DND-41 (cell line): ENCODE measurements around the gene PAQR7.

Experiments used
- EZH2 ChIP-seq: IDR thresholded peaks from 3 replicates; pipeline ENCODE4 v1.6.1; 2012; ENCODE audit warnings: borderline replicate concordance, low read depth, mild to moderate bottlenecking, moderate library complexity, low read length, inconsistent platforms; ENCODE audit not compliant: severe bottlenecking
- TF ChIP-seq, protein P1 (sequence below): IDR thresholded peaks from 2 replicates; pipeline ENCODE4 v1.5.1; 2012; ENCODE audit warnings: borderline replicate concordance, low read length, moderate library complexity, mild to moderate bottlenecking; ENCODE audit not compliant: poor library complexity, severe bottlenecking; ENCODE audit errors: extremely low read depth

DNA sequence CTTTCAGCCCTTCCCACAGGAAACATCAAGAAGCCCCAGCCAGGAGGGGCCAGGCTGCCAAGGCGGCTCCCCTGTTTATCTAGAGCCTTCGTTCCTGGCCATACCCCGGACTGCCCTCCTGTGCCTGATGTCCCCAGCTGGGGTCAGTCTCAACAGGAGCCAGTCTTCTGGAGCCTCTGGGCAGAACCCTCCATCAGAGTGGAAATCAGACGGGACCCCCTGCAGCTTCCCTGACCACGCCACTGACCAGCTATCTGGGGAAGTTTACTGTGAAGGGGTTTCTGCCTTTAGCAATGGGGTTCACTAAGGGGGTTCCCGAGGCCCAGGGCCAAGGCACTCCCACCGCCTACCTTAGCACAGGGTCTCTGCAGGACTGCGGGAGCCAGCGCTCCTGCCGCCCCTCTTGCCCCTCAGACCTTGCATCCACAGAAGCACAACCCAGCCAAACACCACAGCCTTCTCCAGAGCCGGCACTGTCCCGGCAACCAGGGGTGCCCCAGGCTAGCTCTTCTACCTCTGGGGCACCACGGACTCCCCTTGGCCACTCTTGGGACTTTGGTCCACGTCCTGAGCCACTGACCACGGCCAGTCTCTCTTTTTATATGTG, 59.3 kb downstream of the PAQR7 start:
- TF ChIP-seq, protein P1, sequence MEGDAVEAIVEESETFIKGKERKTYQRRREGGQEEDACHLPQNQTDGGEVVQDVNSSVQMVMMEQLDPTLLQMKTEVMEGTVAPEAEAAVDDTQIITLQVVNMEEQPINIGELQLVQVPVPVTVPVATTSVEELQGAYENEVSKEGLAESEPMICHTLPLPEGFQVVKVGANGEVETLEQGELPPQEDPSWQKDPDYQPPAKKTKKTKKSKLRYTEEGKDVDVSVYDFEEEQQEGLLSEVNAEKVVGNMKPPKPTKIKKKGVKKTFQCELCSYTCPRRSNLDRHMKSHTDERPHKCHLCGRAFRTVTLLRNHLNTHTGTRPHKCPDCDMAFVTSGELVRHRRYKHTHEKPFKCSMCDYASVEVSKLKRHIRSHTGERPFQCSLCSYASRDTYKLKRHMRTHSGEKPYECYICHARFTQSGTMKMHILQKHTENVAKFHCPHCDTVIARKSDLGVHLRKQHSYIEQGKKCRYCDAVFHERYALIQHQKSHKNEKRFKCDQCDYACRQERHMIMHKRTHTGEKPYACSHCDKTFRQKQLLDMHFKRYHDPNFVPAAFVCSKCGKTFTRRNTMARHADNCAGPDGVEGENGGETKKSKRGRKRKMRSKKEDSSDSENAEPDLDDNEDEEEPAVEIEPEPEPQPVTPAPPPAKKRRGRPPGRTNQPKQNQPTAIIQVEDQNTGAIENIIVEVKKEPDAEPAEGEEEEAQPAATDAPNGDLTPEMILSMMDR: no peak
- no peak for TF ChIP-seq EZH2
